NB4 (cell line): ENCODE measurements around the gene KIAA1210.

Experiments used
- MYC ChIP-seq: IDR thresholded peaks from 2 replicates; pipeline ENCODE4 v1.6.1; 2011; ENCODE audit warnings: low read depth, low read length
- POLR2A ChIP-seq: IDR thresholded peaks from 2 replicates; pipeline ENCODE4 v1.6.1; 2011; ENCODE audit warnings: mild to moderate bottlenecking; ENCODE audit not compliant: insufficient read length; ENCODE audit errors: extremely low read depth
- TF ChIP-seq, protein P1 (sequence below): IDR thresholded peaks from 2 replicates; pipeline ENCODE4 v1.6.1; 2011; ENCODE audit warnings: low read depth, low read length
- TF ChIP-seq, protein P2 (sequence below): IDR thresholded peaks from one replicate; pipeline ENCODE4 v1.5.1; 2012; ENCODE audit warnings: low read depth, low read length

GRCh38 chrX:119042040-119042439, 85.6 kb downstream of the KIAA1210 start:
- TF ChIP-seq POLR2A (no peak), MYC (no peak)
- TF ChIP-seq, protein P1, sequence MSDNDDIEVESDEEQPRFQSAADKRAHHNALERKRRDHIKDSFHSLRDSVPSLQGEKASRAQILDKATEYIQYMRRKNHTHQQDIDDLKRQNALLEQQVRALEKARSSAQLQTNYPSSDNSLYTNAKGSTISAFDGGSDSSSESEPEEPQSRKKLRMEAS = no peak
- TF ChIP-seq, protein P2, sequence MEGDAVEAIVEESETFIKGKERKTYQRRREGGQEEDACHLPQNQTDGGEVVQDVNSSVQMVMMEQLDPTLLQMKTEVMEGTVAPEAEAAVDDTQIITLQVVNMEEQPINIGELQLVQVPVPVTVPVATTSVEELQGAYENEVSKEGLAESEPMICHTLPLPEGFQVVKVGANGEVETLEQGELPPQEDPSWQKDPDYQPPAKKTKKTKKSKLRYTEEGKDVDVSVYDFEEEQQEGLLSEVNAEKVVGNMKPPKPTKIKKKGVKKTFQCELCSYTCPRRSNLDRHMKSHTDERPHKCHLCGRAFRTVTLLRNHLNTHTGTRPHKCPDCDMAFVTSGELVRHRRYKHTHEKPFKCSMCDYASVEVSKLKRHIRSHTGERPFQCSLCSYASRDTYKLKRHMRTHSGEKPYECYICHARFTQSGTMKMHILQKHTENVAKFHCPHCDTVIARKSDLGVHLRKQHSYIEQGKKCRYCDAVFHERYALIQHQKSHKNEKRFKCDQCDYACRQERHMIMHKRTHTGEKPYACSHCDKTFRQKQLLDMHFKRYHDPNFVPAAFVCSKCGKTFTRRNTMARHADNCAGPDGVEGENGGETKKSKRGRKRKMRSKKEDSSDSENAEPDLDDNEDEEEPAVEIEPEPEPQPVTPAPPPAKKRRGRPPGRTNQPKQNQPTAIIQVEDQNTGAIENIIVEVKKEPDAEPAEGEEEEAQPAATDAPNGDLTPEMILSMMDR = no peak
